NCI-H510A treated with DMSO at 0.1 percent for 48 hours (cell line): ENCODE data around the gene CTSE.
"Not testable (repeated sequence)": the region's sequence is repeated elsewhere in the genome, so short reads cannot be mapped to it uniquely, and the experiment has no call there.

Experiments
- DNase-seq: peaks from one replicate; lab custom pipeline; 2025; lab: John Stamatoyannopoulos, UW

Gene CTSE

GRCh38 chr1:206014601-206015000 lies 9.1 kb downstream of the CTSE start:
- DNase-seq: no peak

DNA sequence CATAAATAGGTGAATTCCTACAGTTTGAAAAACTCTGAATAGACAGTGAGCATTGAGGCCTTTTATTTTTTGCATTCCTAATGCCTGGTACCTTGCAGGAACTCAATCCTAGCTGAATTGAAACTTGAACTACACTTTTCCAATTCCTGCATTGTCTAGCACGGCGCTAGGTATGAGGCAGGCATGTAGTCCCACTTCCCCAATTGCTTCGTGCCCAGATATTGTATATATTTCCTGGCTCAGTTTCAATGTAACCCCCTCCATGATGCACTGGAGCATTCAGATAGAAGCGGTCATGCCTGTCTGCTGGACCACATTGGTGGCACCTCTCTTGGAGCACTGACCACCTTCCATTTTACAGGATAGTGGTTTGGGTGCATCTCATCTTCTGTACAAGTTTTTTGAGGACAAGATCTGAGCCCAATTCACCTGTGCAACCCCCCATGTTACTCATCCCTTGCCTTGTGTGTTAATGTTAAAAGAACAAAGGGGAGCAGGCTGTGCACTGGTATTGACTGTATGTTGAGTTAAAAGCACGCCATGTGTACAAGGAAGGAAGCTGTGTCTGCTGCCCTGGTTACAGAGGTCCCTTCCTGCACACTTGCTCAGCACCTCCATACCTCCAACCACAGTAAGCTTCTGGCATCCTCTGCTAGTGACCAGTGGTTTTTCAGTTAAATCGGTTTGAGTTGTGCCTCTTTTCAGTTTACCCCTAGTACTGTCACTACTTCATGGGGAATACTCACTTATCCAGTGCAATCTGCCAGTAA lies 10.5 kb downstream of the CTSE start:
- no peak for DNase-seq

DNA sequence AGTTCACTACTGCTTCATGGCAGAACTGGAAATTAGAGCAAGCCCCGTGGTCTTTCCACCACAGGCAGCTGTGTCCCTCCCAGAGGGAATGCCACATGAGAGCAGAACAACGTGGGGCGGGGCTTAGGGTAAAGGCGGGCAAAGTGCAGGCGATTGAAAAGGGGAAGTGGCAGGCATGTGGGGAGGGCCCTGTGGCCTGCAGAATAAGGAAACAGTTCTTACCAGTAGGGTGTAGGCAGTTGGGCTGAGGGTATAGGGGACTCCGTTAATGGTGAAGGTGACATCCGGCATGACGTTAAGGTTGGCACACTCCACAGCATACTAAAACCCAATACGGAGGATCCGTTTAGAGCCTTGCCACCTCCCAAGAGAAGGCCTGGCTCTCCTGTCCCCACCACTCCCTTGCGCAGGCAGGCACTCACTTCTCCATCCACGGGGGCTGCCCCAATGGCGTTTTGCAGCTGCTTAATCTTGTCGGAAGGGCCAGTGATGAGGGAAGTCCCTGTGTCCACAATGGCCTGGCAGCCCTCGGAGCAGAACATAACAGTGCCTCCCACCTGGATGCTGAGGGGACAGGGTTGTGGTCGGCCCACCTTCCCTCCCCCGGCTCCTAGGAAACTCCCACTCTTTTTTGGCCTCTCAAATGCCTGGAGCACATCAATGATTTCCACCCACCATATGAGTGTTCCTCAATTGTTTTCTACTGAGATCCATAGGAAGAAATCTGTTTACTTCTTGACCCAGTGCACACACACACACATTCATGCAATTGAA lies 11.4 kb downstream of the CTSE start:
- no peak for DNase-seq

- no peak for DNase-seq
These were observed 12.6 kb downstream of the CTSE start for GRCh38 chr1:206011057-206011456.

DNA sequence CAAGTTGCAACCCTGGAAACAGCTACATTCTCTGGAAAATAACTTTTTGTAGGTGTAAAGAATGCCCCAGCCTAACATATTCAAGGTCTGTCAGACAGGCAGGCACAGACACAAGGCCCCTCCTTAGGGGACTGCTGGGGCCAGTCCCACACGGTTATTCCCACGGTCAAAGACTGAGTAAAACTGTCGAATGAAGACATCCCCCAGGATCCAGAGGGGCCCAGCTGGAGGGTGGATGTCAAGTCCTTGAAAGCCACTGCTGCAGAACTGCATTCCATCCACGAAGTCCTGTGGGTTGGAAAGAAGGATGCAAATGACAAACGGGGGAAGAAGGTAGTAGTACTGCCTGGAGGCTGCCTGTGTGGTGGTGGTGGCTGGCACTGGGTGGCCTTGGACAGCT lies 13.6 kb downstream of the CTSE start:
- DNase-seq: no peak

- DNase-seq: no peak
These were observed 16.7 kb downstream of the CTSE start for GRCh38 chr1:206006946-206007345.

DNA sequence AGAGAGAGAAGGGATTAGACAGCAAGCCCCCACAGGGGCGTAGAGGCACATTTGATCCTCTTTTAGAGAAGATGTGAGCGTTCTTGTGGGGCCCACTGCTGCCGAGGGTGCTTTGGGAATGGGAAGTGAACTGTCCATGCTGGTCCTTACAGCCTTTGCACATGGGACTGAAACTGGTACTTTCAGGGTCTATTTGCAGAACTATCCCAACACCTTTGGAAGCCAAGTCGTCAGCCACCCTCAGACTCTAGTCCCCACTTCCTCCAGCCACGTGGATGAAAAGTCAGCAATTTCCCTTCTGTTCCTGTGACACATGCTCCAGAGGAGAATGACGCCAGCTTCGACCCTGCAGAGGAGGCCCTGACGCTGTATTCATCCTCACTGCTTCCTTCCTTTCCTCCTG lies 17.9 kb downstream of the CTSE start:
- DNase-seq: no peak

GRCh38 chr1:206005234-206005633 lies 18.5 kb downstream of the CTSE start:
- no peak for DNase-seq

GRCh38 chr1:206004826-206005225 lies 18.9 kb downstream of the CTSE start:
- DNase-seq: no peak

GRCh38 chr1:206003854-206004800 lies 19.6 kb downstream of the CTSE start:
- no peak for DNase-seq

- DNase-seq: no peak
These were observed 20.6 kb downstream of the CTSE start, which contains the start of gene RAB7B for GRCh38 chr1:206002871-206003801. Gene RAB7B, minus strand, starts transcription at chr1:206003395. Its CDS starts 9,260 bp downstream, at chr1:205994135.

- DNase-seq: no peak
These were observed 21.5 kb downstream of the CTSE start for GRCh38 chr1:206002160-206002559.

DNA sequence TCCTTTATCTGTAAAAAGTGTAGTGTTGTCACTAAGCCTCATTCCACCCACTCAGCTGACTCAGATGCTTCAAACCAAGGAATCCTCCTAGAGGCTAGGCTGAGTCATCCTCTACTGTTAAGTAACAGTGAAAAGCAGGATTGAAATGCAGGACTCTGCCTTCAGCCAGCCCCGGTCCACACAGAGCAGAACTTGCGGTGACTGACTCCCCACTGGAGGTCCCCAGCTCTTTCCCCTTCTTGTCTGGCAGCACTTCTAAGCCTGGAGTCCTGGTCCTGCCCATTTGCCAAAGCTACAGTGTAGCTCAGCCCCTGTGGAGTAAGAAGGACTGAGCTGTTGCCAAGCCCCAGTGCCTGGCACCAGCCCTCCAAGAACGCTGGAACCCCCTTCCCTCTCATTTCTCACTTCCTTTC lies 22.2 kb downstream of the CTSE start:
- no peak for DNase-seq

DNA sequence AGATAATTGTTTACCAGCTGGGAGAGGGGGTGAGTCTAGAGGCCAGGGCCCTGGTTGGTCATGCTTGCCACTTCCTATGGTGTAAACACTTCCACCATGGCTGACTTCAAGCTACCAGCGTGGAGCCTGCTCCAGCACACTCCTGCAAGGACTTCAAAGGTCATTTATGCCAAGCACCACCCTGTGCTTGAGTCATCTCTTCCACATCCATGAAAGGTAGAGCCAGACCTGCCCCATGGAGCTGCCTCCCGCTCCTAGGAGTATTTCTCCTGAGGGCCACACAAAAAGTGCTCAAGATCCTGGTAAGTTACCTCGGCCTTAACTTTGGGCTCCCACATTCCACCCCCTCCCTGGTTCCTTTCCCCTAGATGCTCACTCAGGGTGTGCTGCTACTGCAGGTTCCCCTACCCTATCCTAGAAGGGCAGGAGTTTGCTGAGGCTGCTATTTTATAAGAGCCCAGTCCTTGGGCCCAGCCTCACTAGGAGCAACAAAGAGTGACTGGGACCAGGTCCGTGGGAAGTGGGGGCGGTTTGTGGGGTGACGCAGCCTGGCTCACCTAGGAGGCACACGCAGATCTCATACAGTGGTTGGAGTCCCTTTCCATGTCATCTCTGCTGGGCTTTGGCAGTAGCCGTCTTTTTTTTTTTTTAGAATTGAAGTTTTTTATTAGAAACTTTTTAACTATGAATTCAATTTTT lies 22.9 kb downstream of the CTSE start:
- DNase-seq: no peak

GRCh38 chr1:205998457-205999241 lies 25.0 kb downstream of the CTSE start:
- no peak for DNase-seq

GRCh38 chr1:205996641-205997040 lies 27.1 kb downstream of the CTSE start:
- DNase-seq: not testable (repeated sequence)

GRCh38 chr1:205994346-205994745 lies 29.3 kb downstream of the CTSE start:
- DNase-seq: no peak

DNA sequence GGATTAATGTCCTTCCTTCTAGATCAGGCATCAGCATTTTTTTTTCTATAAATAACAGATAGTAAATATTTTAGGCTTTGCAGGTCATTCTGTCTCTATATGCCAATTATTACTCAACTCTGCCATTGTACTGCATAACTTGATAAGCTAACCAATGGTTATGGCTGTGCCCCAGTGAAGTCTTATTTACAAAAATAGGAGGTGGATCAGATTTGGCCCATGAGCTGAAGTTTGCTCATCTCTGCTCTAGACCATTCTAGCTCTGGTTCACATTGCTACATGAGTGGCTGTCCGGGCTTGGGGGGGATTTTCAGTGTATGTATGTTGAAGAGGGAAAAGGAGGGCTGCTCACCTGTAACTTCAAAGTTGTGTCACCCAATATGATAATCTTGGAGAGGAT lies 30.6 kb downstream of the CTSE start:
- no peak for DNase-seq

GRCh38 chr1:205992218-205992882 lies 31.3 kb downstream of the CTSE start:
- no peak for DNase-seq
